Hematopoietic multipotent progenitor cell treated with erythropoietin and hydrocortisone succinate and interleukin-3 and kit ligand, for 8 days (in vitro differentiated cells): ENCODE results near the gene PRKAR1A.
A peak's percentile ranks its signal among the peaks of the same experiment; 100 is the strongest.
"Not testable (repeated sequence)": the region's sequence is repeated elsewhere in the genome, so short reads cannot be mapped to it uniquely, and the experiment has no call there.

Experiments used
- DNase-seq: peaks from one replicate; pipeline ENCODE4 v3.0.0-alpha.2; 2015

Gene PRKAR1A

DNA sequence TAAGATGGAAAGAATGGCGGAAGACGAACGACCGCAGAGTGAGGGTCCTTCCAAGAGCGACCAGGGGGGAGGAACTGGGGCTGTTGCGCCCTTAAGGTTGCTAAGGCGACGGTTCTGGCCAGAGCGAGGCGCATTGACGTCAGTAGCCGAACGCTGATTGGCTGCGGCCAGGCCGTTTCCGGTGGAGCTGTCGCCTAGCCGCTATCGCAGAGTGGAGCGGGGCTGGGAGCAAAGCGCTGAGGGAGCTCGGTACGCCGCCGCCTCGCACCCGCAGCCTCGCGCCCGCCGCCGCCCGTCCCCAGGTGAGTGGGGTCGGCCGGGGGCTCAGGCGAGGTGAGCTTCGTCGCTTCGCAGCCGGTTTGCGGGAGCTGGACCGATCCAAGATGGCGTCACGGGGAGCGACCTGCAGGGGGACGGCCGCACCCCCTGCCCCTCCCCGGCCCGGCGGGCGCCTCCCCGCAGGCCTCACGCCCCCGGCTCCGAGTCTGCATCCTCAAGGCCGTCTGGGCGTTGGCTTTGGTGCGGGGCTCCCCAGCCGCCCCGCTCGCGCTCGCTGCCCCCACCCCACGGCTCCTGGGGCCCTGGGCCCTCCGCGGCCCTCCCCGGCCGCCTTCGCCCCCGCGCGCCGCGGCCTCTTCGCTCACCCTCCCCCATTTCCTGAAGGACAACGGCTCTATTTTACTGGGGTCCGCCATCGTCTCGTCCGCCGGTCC, at the start of gene PRKAR1A:
PRKAR1A (plus strand) TSS at position 184 of the 713 bp plus-strand sequence. CDS start 2,970 bp downstream, outside the sequence.
- DNase-seq = peak; percentile 92

GRCh38 chr17:68463211-68464019, 48.8 kb upstream of the PRKAR1A start:
- no peak for DNase-seq

DNA sequence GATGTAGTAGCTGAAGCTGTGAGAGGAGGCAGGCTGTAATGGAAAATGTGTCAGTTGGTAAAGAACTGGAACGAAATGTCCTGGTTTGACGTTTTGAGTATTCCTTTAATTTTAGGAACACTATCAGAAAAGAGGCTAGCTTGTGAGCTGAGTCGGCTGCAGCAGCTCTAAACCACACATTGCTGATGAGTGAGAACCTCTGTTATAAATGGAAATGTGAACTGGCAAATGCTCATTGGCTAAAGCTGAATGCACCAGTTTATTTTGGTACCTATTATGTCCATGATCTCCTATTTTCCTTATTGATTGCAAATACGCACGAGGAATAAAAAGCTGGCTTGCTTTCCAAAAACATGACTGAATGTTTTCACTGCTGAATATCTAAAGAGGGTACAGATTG, 43.9 kb upstream of the PRKAR1A start:
- no peak for DNase-seq

DNA sequence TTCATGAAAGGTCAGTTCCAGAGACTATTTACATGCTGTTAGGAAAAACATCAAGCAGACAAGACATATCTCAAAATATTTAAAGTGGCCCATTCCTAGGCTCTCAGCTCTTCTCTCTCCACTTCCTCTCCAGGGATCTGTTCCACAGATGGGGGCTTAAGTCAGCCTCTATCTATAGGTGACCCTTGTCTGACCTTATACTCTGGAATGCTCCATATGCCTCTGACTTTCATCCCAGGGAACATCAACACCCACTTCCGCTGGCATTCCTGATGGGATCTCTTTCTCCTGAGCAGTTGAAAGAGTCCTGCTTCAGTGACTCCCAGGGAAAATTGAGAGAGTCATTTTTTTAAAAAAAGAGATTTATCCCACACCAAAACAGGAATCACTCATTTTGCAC, 43.4 kb upstream of the PRKAR1A start:
- DNase-seq = no peak

DNA sequence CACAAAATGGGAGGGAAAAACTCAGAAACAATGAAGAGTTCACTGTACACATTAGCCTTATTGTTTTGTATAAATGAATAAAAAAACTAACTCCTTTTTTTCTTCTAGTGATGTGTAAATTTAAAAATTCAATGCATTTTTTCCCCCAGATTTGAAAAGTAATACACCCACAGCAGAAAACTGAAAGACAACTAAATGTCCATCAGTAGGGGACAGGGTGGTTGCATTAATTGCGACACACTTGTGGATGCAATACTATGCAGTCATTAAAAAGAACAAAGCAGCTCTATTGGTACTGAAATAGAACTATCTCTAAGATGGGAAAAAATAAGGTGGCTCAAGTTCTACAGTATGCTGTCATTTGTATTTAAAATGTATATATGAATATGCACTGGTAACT, 41.3 kb upstream of the PRKAR1A start:
- DNase-seq = no peak

DNA sequence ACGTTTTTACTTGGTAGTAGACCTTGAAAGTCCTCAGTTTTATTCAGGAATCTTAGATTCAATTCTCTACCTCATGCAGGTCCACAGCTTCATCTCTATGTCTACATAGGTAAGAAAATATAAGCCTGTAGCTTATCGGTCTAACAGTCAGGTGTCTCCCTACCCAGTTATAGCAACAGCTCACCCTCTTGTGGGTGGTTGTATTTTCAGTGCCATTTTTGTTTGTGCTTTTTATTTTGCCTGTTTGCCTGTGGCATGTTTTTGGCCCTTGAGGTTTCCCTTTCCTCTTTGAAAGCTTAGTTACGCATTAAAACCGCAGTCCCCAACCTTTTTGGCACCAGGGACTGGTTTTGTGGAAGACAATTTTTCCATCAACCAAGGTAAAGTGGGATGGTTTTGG, 31.3 kb upstream of the PRKAR1A start:
- DNase-seq = no peak

DNA sequence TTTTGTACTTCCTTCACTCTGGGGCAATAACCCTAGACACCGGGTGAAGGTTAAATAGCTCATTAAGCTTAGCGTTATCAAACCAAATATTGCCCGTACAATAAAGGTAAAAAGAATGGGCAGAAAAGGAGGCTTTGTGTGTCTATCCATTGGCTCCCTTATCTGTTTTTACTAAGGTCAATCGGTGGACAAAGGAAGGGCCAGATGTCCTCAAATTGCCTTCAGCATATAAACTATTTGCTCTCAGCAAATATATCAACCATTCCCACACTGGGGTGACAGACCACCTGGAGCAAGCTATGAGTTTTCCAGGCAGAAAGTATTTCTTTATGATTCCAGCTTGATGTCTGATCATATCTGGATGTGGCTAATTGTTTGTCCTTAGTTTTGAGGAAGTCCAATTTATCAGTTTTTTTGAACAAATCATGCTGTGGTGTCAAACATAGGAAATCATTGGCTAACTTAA, 29.6 kb upstream of the PRKAR1A start:
- DNase-seq = no peak

- no peak for DNase-seq
Observed at GRCh38 chr17:68484458-68484857, 27.8 kb upstream of the PRKAR1A start.

DNA sequence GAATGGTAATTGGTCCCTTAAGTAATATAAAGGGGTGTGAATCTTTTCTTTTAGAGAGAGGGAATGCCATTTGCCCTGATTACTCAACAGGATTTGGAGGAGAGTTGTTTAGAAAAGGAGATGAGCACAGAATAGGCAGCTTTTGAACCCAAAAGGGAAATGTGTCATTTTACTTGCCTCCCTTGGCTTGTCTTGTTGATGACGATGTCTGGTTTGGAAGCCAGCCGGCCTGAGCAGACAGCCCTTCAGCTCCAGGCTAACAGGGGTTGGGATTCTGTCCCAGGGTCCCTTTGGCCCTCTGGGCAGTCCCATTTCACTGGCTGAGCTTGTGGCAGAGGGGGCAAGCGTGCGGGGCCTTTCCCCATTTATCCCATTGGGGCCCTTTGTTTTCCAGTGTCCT, 22.3 kb upstream of the PRKAR1A start:
- no peak for DNase-seq

GRCh38 chr17:68491381-68492231, 20.6 kb upstream of the PRKAR1A start:
- DNase-seq = peak; percentile 28

DNA sequence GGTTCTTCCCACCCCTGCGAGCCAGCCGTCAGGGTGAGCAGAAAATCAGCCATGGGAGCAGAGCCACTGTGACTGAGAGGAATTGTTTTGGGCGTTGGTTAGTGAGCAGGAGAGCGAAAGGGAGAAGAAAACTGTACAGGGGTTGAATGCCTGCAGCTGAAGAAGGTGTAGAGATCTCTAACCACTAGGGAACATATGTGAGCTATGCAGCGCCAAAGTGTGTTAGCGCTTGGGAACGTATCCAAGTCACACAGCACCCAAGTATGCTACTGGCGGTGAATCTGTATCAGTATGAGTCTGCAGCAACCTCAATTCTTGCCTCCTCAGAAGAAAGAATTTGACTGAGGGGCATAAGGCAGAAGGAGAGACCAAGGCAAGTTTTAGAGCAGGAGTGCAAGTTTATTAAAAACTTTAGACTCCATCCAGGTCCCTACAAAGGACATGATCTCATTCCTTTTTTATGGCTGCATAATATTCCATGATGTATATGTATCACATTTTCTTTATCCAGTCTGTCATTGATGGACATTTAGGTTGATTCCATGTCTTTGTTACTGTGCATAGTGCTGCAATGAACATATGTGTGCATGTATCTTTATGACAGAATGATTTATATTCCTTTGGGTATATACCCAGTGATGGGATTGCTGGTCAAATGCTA, 19.7 kb upstream of the PRKAR1A start:
- DNase-seq = not testable (repeated sequence)

DNA sequence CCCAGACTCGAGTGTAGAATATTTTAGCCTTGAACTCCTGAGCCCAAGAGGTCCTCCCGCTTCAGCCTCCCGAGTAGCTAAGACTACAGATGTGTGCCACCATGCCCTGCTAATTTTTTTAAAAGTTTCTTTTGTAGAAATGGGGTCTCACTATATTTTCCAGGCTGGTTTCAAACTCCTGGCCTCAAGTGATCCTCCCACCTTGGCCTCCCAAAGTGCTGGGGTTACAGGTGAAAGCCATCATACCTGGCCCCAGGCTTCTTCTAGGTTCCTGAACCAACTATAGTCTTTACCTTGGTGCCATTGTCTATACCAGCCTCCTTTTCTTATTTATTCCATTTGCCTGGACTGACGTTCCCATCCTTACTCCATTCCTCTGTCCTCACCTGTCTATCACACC, 17.1 kb upstream of the PRKAR1A start:
- no peak for DNase-seq

DNA sequence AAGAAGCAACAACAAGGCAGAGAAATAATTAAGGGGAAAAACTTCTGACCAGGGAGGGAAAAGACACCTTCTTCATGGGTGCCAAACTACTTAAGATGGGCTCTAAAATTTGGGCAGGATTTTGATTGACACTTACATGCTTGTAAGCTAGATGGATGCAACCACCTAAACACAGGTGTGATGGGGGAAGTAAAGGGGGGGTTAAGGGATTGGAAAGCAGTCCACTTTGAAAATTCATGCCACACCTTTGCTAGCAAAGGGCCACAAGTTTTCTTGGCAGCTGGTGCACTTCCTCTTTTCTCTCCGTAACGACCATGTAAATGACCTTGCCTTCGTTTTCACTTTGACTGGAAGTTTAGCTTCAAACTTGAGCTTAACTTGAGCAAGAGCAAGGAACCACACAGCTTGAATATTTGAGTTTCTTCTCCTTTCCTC, 14.3 kb upstream of the PRKAR1A start:
- DNase-seq = peak; percentile 71

DNA sequence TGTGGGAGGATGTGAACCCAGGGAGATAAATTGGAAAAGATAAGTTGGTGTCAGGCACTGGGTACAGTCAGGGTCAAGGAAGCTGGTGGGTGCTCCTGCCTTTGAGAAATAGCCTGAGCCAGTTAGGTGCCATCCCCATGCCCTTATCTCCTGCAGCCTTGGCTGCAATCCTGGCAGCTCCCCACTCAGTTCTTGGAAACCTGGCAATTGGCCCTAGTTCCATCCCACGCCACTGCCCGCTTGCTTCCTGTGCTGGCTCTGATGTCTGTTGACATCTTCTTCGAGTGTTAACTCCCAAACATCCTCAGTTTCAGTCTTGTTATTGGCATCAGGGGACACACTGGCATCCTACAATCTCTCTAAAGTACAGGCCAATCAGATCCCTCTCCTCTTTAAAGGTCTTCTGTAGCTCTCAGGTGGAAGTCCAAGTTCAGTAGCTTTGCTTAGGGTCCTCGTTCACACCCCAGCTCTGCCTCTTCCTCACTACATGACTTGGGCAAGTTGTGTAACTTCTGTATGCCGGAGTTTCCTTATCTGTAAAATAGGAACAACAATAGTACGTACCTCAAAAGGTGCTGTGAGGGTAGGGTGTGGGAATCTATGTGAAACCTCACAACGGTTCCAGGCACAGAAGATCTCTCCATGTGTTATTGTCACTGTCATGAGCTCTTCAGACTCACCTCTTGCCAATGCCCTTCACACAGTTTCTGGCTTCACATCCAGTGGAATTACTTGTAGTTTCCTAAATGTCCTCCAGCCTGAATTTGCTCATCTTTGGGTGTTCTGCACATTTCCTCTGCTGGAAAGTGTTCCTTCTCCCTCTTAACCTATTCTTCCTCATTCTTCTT, 13.5 kb upstream of the PRKAR1A start:
- peak; percentile 85 for DNase-seq

- DNase-seq = no peak
Observed at GRCh38 chr17:68499587-68499986, 12.6 kb upstream of the PRKAR1A start.

GRCh38 chr17:68501074-68501473, 11.2 kb upstream of the PRKAR1A start:
- no peak for DNase-seq

DNA sequence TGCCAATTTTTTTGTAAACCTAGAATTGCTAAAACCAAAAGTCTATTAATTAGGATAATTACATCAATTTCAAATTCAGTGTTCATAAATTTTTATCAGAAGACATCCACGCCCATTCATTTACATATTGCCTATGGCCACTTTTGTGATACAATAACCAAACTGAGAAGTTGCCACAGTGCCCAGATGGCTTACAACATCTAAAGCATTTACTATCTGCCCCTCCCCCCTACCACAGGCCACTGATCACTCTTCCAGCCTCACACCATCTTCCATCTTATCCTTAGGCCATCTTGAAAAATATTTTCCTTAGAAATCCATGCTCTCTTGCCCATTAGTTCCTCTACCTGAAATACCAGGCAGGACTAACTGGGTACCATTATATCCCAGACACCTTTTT, 6.3 kb upstream of the PRKAR1A start:
- DNase-seq = no peak

- no peak for DNase-seq
Observed at GRCh38 chr17:68507576-68507975, 4.7 kb upstream of the PRKAR1A start.

DNA sequence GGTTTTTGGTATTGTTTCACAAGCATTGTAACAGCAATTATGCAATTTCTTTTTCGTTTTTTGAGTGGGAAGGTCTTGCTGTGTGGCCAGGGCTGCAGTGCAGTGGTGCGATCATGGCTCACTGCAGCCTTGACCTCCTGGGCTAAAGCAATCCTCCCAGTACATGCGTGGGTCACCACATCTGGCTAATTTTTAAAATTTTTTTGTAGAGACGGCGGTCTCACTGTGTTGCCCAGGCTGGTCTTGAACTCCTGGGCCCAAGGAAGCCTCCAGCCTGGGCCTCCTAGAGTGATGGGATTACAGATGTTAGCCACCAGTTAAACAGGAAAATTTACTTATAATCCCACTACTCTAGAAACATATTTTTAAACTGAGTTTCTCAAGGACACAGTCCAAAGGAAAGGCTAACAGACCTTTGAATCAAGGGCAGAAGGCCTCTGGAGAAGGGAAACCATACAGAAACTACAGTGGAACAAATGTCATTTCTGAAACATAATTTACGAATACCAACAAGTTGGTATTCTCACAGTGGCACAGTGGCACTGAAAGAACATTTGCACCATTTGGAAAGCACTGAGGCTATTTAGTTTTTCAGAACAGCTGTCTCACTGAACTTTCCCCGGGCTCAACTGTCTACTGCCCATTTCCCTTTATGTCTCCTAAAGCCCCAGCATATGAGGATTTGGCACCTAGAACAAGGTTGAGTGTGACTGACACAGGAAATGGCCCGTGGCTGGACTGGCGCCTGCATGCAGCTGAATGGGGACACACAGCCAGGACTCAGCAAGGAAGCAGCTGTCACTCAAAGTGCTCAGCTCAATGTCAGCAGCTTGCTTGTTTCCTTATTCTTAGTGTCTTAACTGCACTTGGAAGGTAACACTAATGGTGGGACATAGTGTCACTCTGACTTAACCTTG, 2.8 kb upstream of the PRKAR1A start:
- DNase-seq = peak; percentile 30

DNA sequence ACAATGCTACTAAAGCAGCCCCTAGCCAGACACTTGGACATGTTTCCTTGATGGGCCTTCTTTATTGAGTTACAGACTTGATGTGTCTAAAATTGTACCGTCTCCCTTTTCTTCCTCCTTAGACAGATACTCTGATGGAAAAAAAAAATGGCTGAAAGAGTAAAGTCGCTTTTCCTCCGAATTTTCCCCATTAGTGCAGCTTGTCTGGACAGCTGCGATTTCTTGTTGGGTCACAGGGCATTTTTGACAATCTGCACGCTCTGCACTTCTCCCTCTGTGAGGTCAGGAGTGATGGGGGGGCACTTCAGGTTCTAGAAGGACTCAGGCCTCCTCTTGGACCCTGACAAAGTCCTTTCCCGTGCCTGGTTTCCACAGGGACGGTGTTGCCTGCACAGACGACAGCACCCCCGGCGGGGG, 968 bp upstream of the PRKAR1A start:
- DNase-seq = peak; percentile 11
